Neural crest cell (in vitro differentiated cells): ENCODE data around the gene AK5. TPM values are rescaled to one million over a fixed set of nuclear protein-coding genes. Genes with fewer than 3 reads are reported as not detected.
"Not testable (repeated sequence)": the region's sequence is repeated elsewhere in the genome, so short reads cannot be mapped to it uniquely, and the experiment has no call there.

Experiments
- DNase-seq: peaks from one replicate; pipeline ENCODE4 v3.0.0; 2021; ENCODE audit warnings: low read depth, mixed read lengths, low spot score
- H3K27ac Mint-ChIP-seq: one replicate; pipeline ENCODE4 v1.8.0; 2021; ENCODE audit warnings: mild to moderate bottlenecking, mixed read lengths; ENCODE audit not compliant: unreplicated experiment
- H3K27me3 Mint-ChIP-seq: 2 replicates; pipeline ENCODE4 v1.8.0; 2021; ENCODE audit warnings: low read depth, mild to moderate bottlenecking, mixed read lengths
- H3K36me3 Mint-ChIP-seq: 2 replicates; pipeline ENCODE4 v1.8.0; 2021; ENCODE audit warnings: low read depth, mild to moderate bottlenecking, mixed read lengths
- H3K4me1 Mint-ChIP-seq: 2 replicates; pipeline ENCODE4 v1.8.0; 2021; ENCODE audit warnings: mixed read lengths
- H3K4me3 Mint-ChIP-seq: one replicate; pipeline ENCODE4 v1.8.0; 2021; ENCODE audit warnings: mild to moderate bottlenecking, mixed read lengths
- H3K9me3 Mint-ChIP-seq: 2 replicates; pipeline ENCODE4 v1.8.0; 2021; ENCODE audit warnings: mixed read lengths
- CTCF ChIP-seq: fragments of 200-600 bp; sonication (generic); conservative IDR thresholded peaks from 2 replicates; pipeline ENCODE4 v1.5.0; 2021; ENCODE audit warnings: antibody characterized with exemption, mild to moderate bottlenecking
- total RNA-seq: library from RNA; stranded (reverse); gene quantifications from 2 replicates; pipeline ENCODE4 v1.2.1, GENCODE V29; 2021

AK5 gene
- total RNA-seq, 1 donor from 2014 or later: 1.1 TPM

- no peak for DNase-seq
- Mint-ChIP-seq H3K27me3 (no peaks in the 10 kb centered on the region), H3K4me1 (peaks cover 7% of the 10 kb centered on the region), H3K27ac (no peak overlapping the region), H3K4me3 (no peak overlapping the region), H3K36me3 (peaks cover 5% of the 10 kb centered on the region), H3K9me3 (peaks cover 9% of the 10 kb centered on the region)
- TF ChIP-seq CTCF: no peak
These were observed 123.4 kb downstream of the AK5 start for GRCh38 chr1:77405186-77405585.

- no peak for DNase-seq
- Mint-ChIP-seq H3K27ac (peak overlapping the region; percentile 28), H3K36me3 (peaks cover 5% of the 10 kb centered on the region), H3K9me3 (peaks cover 9% of the 10 kb centered on the region), H3K4me3 (no peak overlapping the region), H3K27me3 (no peaks in the 10 kb centered on the region), H3K4me1 (peaks cover 7% of the 10 kb centered on the region)
- TF ChIP-seq CTCF: no peak
These were observed 124.8 kb downstream of the AK5 start for GRCh38 chr1:77406661-77407060.

- Mint-ChIP-seq H3K36me3 (peaks cover 5% of the 10 kb centered on the region), H3K4me1 (peaks cover 17% of the 10 kb centered on the region), H3K27me3 (no peaks in the 10 kb centered on the region), H3K9me3 (peaks cover 9% of the 10 kb centered on the region), H3K27ac (no peak overlapping the region), H3K4me3 (no peak overlapping the region)
- DNase-seq: no peak
- TF ChIP-seq CTCF: no peak
These were observed 126.0 kb downstream of the AK5 start for GRCh38 chr1:77407738-77408375.

- H3K4me1 Mint-ChIP-seq: peaks cover 28% of the 10 kb centered on the region
- H3K27me3 Mint-ChIP-seq, DNase-seq, H3K36me3 Mint-ChIP-seq, H3K4me3 Mint-ChIP-seq, H3K27ac Mint-ChIP-seq, H3K9me3 Mint-ChIP-seq: not testable (repeated sequence)
These were observed 127.1 kb downstream of the AK5 start for GRCh38 chr1:77408933-77409332.

- no peak for TF ChIP-seq CTCF
- Mint-ChIP-seq H3K4me3 (no peak overlapping the region), H3K27me3 (no peaks in the 10 kb centered on the region), H3K27ac (peak overlapping the region; percentile 85), H3K4me1 (peaks cover 21% of the 10 kb centered on the region), H3K36me3 (no peaks in the 10 kb centered on the region), H3K9me3 (peaks cover 4% of the 10 kb centered on the region)
- DNase-seq: no peak
These were observed 130.4 kb downstream of the AK5 start for GRCh38 chr1:77412069-77412819.
